ENCODE measurements around the gene ITPKB.
"Not testable (repeated sequence)": the region's sequence is repeated elsewhere in the genome, so short reads cannot be mapped to it uniquely, and the experiment has no call there.

The ITPKB gene

DNA sequence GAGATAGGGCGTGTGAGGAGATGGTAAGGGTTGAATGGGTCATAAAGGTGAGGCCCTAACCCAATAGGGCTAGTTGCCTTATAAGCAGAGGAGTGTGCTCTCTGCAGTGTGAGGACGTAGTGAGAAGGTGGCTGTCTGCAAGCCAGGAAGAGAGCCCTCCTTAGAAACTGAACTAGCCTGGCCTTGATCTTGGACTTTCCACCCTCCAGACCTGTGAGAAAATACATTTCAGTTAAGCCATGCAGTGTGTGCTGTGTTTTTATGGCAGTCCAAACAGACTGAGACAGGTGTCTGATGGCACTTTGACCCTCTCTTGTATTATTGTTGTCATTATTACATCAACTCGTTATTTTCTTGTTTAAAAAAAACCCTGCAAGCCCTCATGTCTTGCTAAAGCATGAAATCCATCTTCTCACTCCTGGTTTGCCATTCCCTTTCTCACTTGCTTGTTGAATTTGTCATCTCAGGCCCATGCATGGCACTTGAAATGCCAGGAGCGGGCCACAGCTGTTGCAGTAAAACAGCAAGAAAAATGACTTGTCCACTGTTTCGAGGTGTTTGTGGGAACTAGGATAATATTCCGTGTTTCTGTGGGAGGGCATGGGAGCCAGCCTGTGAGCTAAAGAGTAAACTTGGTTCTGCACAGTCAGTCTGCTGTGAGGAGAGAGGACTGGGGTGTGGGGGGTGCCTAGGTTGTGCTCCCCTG is 111.9 kb downstream of the ITPKB start:
- no peak for DNase-seq (ENCODE audit: low read depth in 1 of 2, low spot score in 1 of 2)

DNA sequence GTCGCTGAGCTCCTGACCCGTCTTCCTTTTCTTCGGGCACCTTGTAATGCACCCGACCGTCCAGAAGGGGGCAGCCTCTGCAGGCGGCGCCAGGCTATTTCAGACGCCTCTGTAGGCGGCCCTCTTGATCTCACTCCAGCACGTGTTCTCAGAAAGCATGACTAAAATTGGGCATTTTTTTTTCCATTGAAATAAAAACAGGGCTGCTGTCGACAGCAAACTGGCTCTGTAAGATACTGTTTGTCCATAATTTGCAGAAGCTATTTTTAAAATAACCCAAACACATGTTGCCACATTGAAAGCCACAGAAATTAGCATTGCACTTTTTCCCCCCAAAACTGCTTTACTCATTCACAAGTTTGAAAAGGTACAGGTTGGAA is 112.5 kb downstream of the ITPKB start:
- DNase-seq (ENCODE audit: low read depth in 1 of 2, low spot score in 1 of 2) = peak; percentile 58 to 71

- DNase-seq (ENCODE audit: low read depth in 1 of 2, low spot score in 1 of 2) = no peak
Measured at GRCh38 chr1:226625832-226626576, 113.1 kb downstream of the ITPKB start.

GRCh38 chr1:226625326-226625725 is 113.8 kb downstream of the ITPKB start:
- DNase-seq (ENCODE audit: low read depth in 1 of 2, low spot score in 1 of 2) = no peak

- no peak for DNase-seq (ENCODE audit: low read depth in 1 of 2, low spot score in 1 of 2)
Measured at GRCh38 chr1:226624526-226624925, 114.6 kb downstream of the ITPKB start.

DNA sequence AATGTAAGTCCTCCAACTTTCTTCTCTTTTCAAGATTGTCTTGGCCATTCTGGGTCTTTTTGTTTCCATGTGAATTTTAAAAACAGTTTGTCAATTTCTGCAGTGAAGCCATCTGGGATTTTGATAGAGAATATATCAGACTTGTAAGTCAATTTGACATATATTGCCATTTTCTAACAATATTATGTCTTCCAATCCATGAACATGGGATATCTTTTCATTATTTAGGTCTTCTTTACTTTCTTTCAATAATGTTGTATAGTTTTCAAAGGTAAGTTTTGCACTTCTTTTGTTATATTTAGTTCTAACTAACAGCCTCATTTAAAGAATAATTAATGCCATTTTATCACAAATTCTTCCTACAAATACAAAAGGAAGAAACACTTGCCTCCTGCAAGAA is 117.1 kb downstream of the ITPKB start:
- DNase-seq (ENCODE audit: low read depth in 1 of 2, low spot score in 1 of 2) = no peak

GRCh38 chr1:226619031-226619430 is 120.1 kb downstream of the ITPKB start:
- DNase-seq (ENCODE audit: low read depth in 1 of 2, low spot score in 1 of 2) = no peak

GRCh38 chr1:226618380-226618779 is 120.7 kb downstream of the ITPKB start:
- DNase-seq (ENCODE audit: low read depth in 1 of 2, low spot score in 1 of 2) = no peak

- DNase-seq (ENCODE audit: low read depth in 1 of 2, low spot score in 1 of 2) = not testable (repeated sequence)
Measured at GRCh38 chr1:226617719-226618118, 121.4 kb downstream of the ITPKB start.

GRCh38 chr1:226617109-226617508 is 122.0 kb downstream of the ITPKB start:
- no peak for DNase-seq (ENCODE audit: low read depth in 1 of 2, low spot score in 1 of 2)

GRCh38 chr1:226616636-226617035 is 122.4 kb downstream of the ITPKB start:
- DNase-seq (ENCODE audit: low read depth in 1 of 2, low spot score in 1 of 2) = no peak

DNA sequence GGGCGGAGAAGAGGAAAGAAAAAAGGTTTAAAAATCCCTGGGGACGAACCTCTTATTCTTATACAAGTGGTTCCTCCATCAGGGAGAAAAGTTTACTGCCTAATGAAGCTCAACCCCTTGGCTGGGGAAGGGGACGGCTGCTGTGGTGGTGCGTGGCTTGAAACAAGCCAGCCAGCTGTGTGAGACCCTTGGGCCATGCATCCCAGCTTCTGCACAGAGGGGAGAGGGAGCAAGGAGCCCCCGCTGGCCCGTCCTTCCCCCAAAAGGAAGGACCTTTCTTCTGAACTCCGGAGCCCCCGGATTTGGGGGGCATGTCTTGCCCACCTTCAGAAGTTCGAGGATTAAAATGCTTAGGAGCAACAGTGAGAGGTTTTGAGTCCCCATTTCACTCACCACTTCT is 123.2 kb downstream of the ITPKB start:
- DNase-seq (ENCODE audit: low read depth in 1 of 2, low spot score in 1 of 2) = no peak

DNA sequence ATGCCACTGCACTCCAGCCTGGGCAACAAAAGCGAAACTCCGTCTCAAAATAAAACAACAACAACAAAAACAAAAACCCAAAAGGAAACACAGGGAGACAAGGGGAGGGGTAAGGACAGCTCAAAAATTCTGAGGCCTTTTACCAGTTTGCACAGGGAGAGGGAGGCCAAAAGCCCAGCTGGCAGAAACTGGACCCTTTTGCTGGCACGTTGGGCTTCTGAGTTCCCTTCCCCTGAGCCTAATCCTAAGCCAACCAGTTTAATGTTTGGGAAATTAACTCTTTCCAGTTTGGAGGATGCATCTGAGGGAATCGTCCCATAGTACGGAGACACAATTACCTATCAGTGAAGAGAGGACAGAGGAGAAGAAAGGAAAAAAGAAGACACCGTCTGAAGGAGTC is 127.1 kb downstream of the ITPKB start:
- DNase-seq (ENCODE audit: low read depth in 1 of 2, low spot score in 1 of 2) = not testable (repeated sequence)

DNA sequence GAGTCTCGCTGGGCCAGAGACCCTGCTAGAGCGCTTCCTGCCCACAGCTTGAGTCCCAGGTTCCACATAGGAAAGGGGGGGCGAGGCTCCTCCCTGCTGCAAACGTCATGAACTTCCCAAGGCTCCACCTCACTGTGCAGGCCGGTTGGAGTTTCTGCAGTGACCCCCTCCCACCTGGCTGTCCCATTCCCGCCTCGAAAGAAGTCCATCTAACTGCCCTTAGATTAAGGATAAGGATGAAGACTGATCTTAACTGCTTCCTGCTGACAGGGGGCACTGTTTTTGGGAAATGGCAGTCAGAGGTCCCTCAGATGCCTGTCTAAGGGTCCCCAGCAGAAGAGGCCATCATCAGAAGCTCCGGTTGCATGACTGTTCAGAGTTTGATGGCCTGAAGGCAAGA is 127.8 kb downstream of the ITPKB start:
- no peak for DNase-seq (ENCODE audit: low read depth in 1 of 2, low spot score in 1 of 2)

- no peak for DNase-seq (ENCODE audit: low read depth in 1 of 2, low spot score in 1 of 2)
Measured at GRCh38 chr1:226610671-226611070, 128.4 kb downstream of the ITPKB start.

GRCh38 chr1:226609836-226610455 is 129.1 kb downstream of the ITPKB start:
- no peak for DNase-seq (ENCODE audit: low read depth in 1 of 2, low spot score in 1 of 2)

DNA sequence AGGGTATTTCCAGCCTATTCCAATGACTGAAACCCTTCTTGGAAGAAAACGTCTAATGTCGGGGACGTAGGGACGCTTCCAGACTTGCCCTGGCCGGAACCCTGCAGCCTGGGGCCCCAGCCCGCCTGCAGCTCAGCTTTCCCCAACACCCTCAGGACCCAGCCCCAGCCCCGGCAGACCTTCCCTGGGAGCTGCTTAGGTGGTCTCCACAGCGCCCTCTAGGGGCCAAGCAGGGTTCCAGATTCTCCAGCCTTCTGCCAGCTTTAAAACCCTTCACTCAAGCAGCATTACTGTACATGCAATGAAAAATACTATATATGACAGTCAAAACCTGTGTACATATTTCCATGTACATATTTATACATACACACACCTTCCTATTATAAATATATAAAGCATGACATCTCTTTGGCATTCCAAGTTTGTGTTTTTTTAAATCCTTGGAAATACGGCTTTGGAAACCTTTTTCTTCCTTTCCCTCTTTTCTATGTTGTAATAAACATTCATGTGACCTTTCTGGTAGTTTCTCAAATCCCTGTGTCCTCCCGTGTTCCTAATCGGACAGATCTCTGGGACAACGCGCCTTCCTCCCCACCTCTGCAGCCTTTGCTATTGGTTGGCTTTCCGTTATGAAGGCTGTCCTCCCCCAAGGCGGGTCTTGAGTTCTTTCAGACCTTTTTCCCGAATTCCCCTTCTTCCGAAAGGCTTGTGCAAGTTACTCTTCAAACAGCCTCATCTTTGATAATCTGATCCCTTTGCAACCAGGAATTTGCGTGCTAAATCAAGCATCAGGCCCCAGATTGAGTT is 130.2 kb downstream of the ITPKB start:
- DNase-seq (ENCODE audit: low read depth in 1 of 2, low spot score in 1 of 2) = peak; percentile 28 to 53

GRCh38 chr1:226607821-226608220 is 131.3 kb downstream of the ITPKB start:
- DNase-seq (ENCODE audit: low read depth in 1 of 2, low spot score in 1 of 2) = no peak

GRCh38 chr1:226607268-226607660 is 131.8 kb downstream of the ITPKB start:
- no peak for DNase-seq (ENCODE audit: low read depth in 1 of 2, low spot score in 1 of 2)

DNA sequence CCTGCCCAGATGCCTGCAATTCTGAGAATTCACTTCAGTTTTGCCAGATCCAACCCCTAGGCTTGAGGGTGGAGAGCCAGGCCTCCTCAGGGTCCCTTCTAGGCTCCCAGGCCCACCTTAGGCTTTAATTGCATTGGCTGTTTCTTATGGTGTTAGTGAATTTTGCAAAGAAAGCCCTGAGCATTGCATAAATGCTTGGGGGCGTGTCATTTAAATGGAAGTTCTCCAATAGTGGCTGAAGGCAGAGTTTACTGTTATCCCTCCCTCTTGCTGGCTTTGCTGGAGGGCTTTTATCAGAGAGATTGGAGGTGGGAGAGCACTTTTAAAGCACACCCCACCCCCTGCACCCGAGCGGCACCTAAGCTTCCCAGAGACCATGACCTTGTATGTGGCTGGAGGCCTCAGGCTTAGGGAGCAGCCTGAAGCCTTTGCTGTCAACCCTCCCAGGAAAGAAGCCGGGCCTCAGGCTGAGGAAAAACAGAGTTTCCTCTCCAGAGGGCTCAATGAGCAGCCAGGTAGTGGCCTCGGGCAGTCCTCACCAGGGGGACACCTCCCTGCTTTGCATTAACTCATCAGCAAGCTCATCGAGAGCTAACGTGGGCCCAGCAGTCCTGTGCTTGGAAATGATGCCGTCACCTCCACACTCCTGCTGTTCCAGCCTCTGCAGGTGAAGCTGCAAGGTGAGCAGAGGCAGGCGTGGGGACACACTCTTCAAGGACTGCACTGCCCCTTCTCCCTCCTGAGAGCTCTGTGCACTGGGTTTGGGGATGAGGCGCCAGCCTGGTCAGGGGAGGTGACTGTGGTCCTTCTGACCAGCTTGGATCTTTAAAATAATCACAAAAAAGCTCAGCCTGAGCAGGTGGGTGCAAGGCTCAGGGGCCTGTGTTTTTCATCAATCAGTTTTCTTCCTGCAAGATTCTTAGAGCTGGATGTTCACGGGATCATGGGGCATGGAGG is 132.5 kb downstream of the ITPKB start:
- DNase-seq (ENCODE audit: low read depth in 1 of 2, low spot score in 1 of 2) = no peak
